ENCODE results near the gene FOXP4. TPM values are rescaled to one million over a fixed set of nuclear protein-coding genes. Genes with fewer than 3 reads are reported as not detected.

The FOXP4 gene
- total RNA-seq, 3 donors from 2014 or later (not counting 1 experiment from before 2014, with no cell fraction given), result 11.2 to 21.1 (median 14.7) TPM

- TF ChIP-seq, protein P1, sequence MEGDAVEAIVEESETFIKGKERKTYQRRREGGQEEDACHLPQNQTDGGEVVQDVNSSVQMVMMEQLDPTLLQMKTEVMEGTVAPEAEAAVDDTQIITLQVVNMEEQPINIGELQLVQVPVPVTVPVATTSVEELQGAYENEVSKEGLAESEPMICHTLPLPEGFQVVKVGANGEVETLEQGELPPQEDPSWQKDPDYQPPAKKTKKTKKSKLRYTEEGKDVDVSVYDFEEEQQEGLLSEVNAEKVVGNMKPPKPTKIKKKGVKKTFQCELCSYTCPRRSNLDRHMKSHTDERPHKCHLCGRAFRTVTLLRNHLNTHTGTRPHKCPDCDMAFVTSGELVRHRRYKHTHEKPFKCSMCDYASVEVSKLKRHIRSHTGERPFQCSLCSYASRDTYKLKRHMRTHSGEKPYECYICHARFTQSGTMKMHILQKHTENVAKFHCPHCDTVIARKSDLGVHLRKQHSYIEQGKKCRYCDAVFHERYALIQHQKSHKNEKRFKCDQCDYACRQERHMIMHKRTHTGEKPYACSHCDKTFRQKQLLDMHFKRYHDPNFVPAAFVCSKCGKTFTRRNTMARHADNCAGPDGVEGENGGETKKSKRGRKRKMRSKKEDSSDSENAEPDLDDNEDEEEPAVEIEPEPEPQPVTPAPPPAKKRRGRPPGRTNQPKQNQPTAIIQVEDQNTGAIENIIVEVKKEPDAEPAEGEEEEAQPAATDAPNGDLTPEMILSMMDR (IDR thresholded peaks at IDR 0.05), result no peak
- DNase-seq (peak in 1 of 2 donors; percentile 11), ATAC-seq (peak in 2 of 3 donors; percentile 35 to 51)
- H3K27me3 ChIP-seq (ENCODE audit: control insufficient read depth, insufficient read depth, low read length), result peaks cover 32% of the 10 kb centered on the region
- no peak overlapping the region for H3K27ac ChIP-seq (ENCODE audit: low read length)
- no peaks in the 10 kb centered on the region for H3K9me3 ChIP-seq (ENCODE audit: control insufficient read depth, insufficient read depth, low read length)
- no peak overlapping the region for H3K4me3 ChIP-seq (ENCODE audit: low read length)
- Mint-ChIP-seq H3K36me3 (no peaks in the 10 kb centered on the region), H3K4me1 (peaks cover 11 to 32% of the 10 kb centered on the region in 2 donors), H3K9me3 (no peaks in the 10 kb centered on the region), H3K27me3 (ENCODE audit: low read depth in 2 of 2) (peaks cover 55 to 61% of the 10 kb centered on the region in 2 donors), H3K4me3 (peak overlapping the region; percentile 76), H3K27ac (no peak overlapping the region)
- H3K36me3 ChIP-seq (ENCODE audit: control insufficient read depth, insufficient read depth, low read length), result no peaks in the 10 kb centered on the region
- peaks cover 32% of the 10 kb centered on the region for H3K4me1 ChIP-seq (ENCODE audit: control insufficient read depth, insufficient read depth, low read length)
- 10% methylated on average over 57 of the region's 57 CpGs for whole genome bisulfite sequencing (ENCODE audit: insufficient coverage)
- intact Hi-C loops (cut with micrococcal nuclease), result no loop called here
Observed at GRCh38 chr6:41505122-41506049, 40.8 kb upstream of the FOXP4 start.

DNA sequence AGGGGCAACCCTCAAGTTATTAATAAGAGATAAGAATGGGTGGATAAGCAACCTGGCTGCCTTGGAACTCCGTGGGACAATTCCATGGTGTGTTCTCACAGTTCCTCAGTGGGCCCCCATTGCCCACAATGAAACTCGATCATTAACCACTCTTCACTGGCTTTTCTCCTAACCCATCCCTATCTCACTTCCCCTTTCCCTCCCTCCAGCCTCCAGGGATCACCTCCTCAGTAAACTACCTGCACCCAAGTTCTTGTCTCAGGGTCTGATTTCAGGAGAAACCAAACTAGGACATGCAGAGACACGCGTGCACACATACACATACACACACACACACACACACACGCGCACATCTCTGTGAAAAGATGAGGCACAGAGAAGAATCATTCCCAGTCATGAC, 37.7 kb upstream of the FOXP4 start:
- H3K27ac Mint-ChIP-seq, result no peak overlapping the region
- Histone ChIP-seq H3K27me3 (ENCODE audit: control insufficient read depth, insufficient read depth, low read length) (peaks cover 22% of the 10 kb centered on the region), H3K4me3 (ENCODE audit: low read length) (no peak overlapping the region), H3K36me3 (ENCODE audit: control insufficient read depth, insufficient read depth, low read length) (no peaks in the 10 kb centered on the region), H3K4me1 (ENCODE audit: control insufficient read depth, insufficient read depth, low read length) (peaks cover 20% of the 10 kb centered on the region), H3K9me3 (ENCODE audit: control insufficient read depth, insufficient read depth, low read length) (no peaks in the 10 kb centered on the region), H3K27ac (ENCODE audit: low read length) (no peak overlapping the region)
- TF ChIP-seq, protein P1 (IDR thresholded peaks at IDR 0.05), result no peak
- ATAC-seq, result no peak
- H3K27me3 Mint-ChIP-seq (ENCODE audit: low read depth in 2 of 2), result peaks cover 47 to 51% of the 10 kb centered on the region in 2 donors
- DNase-seq, result no peak
- WGBS (ENCODE audit: insufficient coverage), result 85% methylated on average over 6 of the region's 6 CpGs
- H3K4me3 Mint-ChIP-seq, result no peak overlapping the region
- H3K36me3 Mint-ChIP-seq, result no peaks in the 10 kb centered on the region
- intact Hi-C loops (cut with micrococcal nuclease), result no loop called here
- H3K9me3 Mint-ChIP-seq, result no peaks in the 10 kb centered on the region
- peaks cover 11 to 16% of the 10 kb centered on the region in 2 donors for H3K4me1 Mint-ChIP-seq

DNA sequence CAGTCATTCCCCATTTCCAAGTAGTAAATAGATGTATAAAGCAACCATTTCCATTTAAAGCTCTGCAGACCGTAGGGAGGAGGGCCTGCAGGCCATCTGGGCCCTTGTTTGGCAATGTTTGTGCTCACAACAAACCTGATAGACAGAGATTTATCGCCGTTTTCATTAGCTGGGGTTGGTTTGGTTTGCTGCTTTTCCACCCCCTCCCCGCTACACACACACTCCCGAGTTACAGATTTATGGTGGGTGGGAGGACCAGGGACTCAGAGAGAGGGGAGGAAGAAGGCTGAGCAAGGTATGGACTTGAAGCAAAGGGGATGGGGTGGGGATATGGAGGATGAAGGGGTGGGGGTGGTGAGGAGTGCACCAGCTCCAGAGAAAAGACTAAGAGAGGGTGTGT, 36.6 kb upstream of the FOXP4 start:
- Histone ChIP-seq H3K9me3 (ENCODE audit: control insufficient read depth, insufficient read depth, low read length) (no peaks in the 10 kb centered on the region), H3K27ac (ENCODE audit: low read length) (no peak overlapping the region), H3K4me3 (ENCODE audit: low read length) (no peak overlapping the region), H3K36me3 (ENCODE audit: control insufficient read depth, insufficient read depth, low read length) (no peaks in the 10 kb centered on the region), H3K27me3 (ENCODE audit: control insufficient read depth, insufficient read depth, low read length) (peaks cover 19% of the 10 kb centered on the region), H3K4me1 (ENCODE audit: control insufficient read depth, insufficient read depth, low read length) (peaks cover 10% of the 10 kb centered on the region)
- Mint-ChIP-seq H3K36me3 (no peaks in the 10 kb centered on the region), H3K9me3 (no peaks in the 10 kb centered on the region), H3K4me1 (peaks cover 9 to 11% of the 10 kb centered on the region in 2 donors), H3K27me3 (ENCODE audit: low read depth in 2 of 2) (peaks cover 48 to 49% of the 10 kb centered on the region in 2 donors), H3K4me3 (no peak overlapping the region), H3K27ac (no peak overlapping the region)
- TF ChIP-seq, protein P1 (IDR thresholded peaks at IDR 0.05), result no peak
- no peak for ATAC-seq
- 77% methylated on average over 2 of the region's 5 CpGs for WGBS (ENCODE audit: insufficient coverage)
- DNase-seq, result no peak
- intact Hi-C loops (cut with micrococcal nuclease), result no loop called here
